Measurements from ENCODE around the gene MLLT3.

The MLLT3 gene

GRCh38 chr9:20320921-20321320 lies 301.4 kb downstream of the MLLT3 start:
- Histone ChIP-seq H3K4me3 (ENCODE audit: low read length) (no peak overlapping the region), H4K20me1 (ENCODE audit: insufficient read depth, low read length) (no peaks in the 10 kb centered on the region), H3K4me1 (ENCODE audit: low read length) (no peaks in the 10 kb centered on the region), H3K9ac (ENCODE audit: low read length) (no peak overlapping the region), H3K36me3 (replicated peaks; ENCODE audit: low read depth, low read length) (no peaks in the 10 kb centered on the region), H3K27ac (ENCODE audit: low read length) (no peak overlapping the region), H2AFZ (ENCODE audit: low read depth, low read length) (no peak overlapping the region), H3K4me2 (ENCODE audit: low read length) (no peak overlapping the region), H3K79me2 (ENCODE audit: low read length) (no peaks in the 10 kb centered on the region), H3K9me3 (ENCODE audit: insufficient read depth, low read length) (no peaks in the 10 kb centered on the region), H3K27me3 (ENCODE audit: low read depth, low read length) (peaks cover 20% of the 10 kb centered on the region; the same call in 1 of the 2 replicates)
- TF ChIP-seq, protein P1, sequence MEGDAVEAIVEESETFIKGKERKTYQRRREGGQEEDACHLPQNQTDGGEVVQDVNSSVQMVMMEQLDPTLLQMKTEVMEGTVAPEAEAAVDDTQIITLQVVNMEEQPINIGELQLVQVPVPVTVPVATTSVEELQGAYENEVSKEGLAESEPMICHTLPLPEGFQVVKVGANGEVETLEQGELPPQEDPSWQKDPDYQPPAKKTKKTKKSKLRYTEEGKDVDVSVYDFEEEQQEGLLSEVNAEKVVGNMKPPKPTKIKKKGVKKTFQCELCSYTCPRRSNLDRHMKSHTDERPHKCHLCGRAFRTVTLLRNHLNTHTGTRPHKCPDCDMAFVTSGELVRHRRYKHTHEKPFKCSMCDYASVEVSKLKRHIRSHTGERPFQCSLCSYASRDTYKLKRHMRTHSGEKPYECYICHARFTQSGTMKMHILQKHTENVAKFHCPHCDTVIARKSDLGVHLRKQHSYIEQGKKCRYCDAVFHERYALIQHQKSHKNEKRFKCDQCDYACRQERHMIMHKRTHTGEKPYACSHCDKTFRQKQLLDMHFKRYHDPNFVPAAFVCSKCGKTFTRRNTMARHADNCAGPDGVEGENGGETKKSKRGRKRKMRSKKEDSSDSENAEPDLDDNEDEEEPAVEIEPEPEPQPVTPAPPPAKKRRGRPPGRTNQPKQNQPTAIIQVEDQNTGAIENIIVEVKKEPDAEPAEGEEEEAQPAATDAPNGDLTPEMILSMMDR (IDR thresholded peaks at IDR 0.05; ENCODE audit: low read depth, low read length): no peak
- TF ChIP-seq EZH2phosphoT487 (IDR thresholded peaks at IDR 0.05; ENCODE audit: low read depth): no peak

DNA sequence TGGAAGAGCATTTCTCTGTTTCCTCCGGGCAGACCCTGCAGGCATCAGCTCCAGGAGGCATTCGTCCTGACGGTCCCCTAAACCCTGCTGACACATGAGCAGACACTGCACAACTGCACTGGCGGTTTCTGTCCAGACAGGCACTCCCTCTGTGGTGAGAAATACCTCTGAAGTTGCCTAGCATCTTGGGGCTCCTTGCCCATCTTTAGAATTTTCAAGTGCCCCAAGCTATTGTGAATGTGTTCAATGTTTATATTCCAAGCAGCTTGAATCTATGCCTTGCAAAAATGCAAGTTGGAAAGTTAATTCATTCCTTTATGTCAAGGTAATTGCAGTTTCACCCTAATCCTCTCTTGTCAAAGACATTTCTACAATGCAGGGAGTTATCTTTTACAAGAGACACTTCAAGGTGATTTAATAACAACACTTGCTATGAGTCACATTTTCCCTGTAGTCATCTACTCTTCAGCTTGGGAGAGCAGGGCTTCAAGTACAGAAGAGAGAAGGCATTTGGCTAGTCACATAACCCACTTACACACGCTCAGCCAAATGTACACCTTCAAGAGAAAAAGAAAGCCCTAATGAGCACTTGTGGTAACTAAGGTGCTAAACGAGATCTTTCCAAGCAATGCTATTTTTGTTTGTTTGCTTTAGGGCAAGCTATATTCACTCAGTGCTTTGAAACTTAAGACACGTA lies 302.5 kb downstream of the MLLT3 start:
- H3K4me1 ChIP-seq (ENCODE audit: low read length): no peaks in the 10 kb centered on the region
- H2AFZ ChIP-seq (ENCODE audit: low read depth, low read length): no peak overlapping the region
- H3K4me3 ChIP-seq (ENCODE audit: low read length): no peak overlapping the region
- H3K4me2 ChIP-seq (ENCODE audit: low read length): no peak overlapping the region
- H3K36me3 ChIP-seq (replicated peaks; ENCODE audit: low read depth, low read length): no peaks in the 10 kb centered on the region
- no peaks in the 10 kb centered on the region for H3K79me2 ChIP-seq (ENCODE audit: low read length)
- no peaks in the 10 kb centered on the region for H3K9me3 ChIP-seq (ENCODE audit: insufficient read depth, low read length)
- peaks cover 14% of the 10 kb centered on the region; the same call in 1 of the 2 replicates for H3K27me3 ChIP-seq (ENCODE audit: low read depth, low read length)
- no peak overlapping the region for H3K9ac ChIP-seq (ENCODE audit: low read length)
- no peaks in the 10 kb centered on the region for H4K20me1 ChIP-seq (ENCODE audit: insufficient read depth, low read length)
- TF ChIP-seq, protein P1 (IDR thresholded peaks at IDR 0.05; ENCODE audit: low read depth, low read length): no peak
- TF ChIP-seq EZH2phosphoT487 (IDR thresholded peaks at IDR 0.05; ENCODE audit: low read depth): no peak
- no peak overlapping the region for H3K27ac ChIP-seq (ENCODE audit: low read length)

DNA sequence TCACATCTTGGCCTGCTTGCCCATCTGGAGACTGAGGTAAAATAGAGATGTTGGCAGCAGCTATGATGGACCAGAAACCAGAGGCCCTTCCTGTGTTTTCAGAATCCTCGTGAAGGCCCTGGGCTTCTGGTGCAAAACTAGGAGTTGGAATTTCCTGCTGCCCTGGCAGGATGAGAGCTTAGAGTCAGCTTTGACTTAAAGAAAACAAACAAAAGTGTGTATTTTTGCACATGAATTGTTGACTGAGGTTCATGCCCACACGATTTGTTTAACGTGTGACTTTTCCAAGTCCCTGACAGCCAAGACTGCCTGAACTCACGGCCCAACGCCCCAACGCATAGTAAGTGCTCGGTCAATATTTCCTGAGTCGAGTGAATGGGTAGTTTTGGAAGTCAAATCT lies 303.1 kb downstream of the MLLT3 start:
- no peaks in the 10 kb centered on the region for H3K4me1 ChIP-seq (ENCODE audit: low read length)
- H3K79me2 ChIP-seq (ENCODE audit: low read length): no peaks in the 10 kb centered on the region
- no peak overlapping the region for H3K27ac ChIP-seq (ENCODE audit: low read length)
- TF ChIP-seq, protein P1 (IDR thresholded peaks at IDR 0.05; ENCODE audit: low read depth, low read length): no peak
- no peak for TF ChIP-seq EZH2phosphoT487 (IDR thresholded peaks at IDR 0.05; ENCODE audit: low read depth)
- no peak overlapping the region for H3K4me2 ChIP-seq (ENCODE audit: low read length)
- H3K9me3 ChIP-seq (ENCODE audit: insufficient read depth, low read length): no peaks in the 10 kb centered on the region
- H3K27me3 ChIP-seq (ENCODE audit: low read depth, low read length): peaks cover 10% of the 10 kb centered on the region; the same call in 1 of the 2 replicates
- H2AFZ ChIP-seq (ENCODE audit: low read depth, low read length): no peak overlapping the region
- H3K4me3 ChIP-seq (ENCODE audit: low read length): no peak overlapping the region
- H3K9ac ChIP-seq (ENCODE audit: low read length): no peak overlapping the region
- no peaks in the 10 kb centered on the region for H4K20me1 ChIP-seq (ENCODE audit: insufficient read depth, low read length)
- no peaks in the 10 kb centered on the region for H3K36me3 ChIP-seq (replicated peaks; ENCODE audit: low read depth, low read length)

- Histone ChIP-seq H4K20me1 (ENCODE audit: insufficient read depth, low read length) (no peaks in the 10 kb centered on the region), H3K9me3 (ENCODE audit: insufficient read depth, low read length) (no peaks in the 10 kb centered on the region), H3K27me3 (ENCODE audit: low read depth, low read length) (peaks cover 2% of the 10 kb centered on the region; the same call in 1 of the 2 replicates), H3K4me3 (ENCODE audit: low read length) (no peak overlapping the region), H2AFZ (ENCODE audit: low read depth, low read length) (no peak overlapping the region), H3K4me1 (ENCODE audit: low read length) (no peaks in the 10 kb centered on the region), H3K9ac (ENCODE audit: low read length) (no peak overlapping the region), H3K79me2 (ENCODE audit: low read length) (no peaks in the 10 kb centered on the region), H3K36me3 (replicated peaks; ENCODE audit: low read depth, low read length) (no peaks in the 10 kb centered on the region), H3K4me2 (ENCODE audit: low read length) (no peak overlapping the region), H3K27ac (ENCODE audit: low read length) (no peak overlapping the region)
- TF ChIP-seq, protein P1 (IDR thresholded peaks at IDR 0.05; ENCODE audit: low read depth, low read length): no peak
- TF ChIP-seq EZH2phosphoT487 (IDR thresholded peaks at IDR 0.05; ENCODE audit: low read depth): no peak
These were observed 304.6 kb downstream of the MLLT3 start for GRCh38 chr9:20317701-20318100.

All from OCI-LY3 (cell line).